ENCODE data around the gene IER2. TPM values are rescaled to one million over a fixed set of nuclear protein-coding genes. Genes with fewer than 3 reads are reported as not detected.
"Not testable (repeated sequence)": the region's sequence is repeated elsewhere in the genome, so short reads cannot be mapped to it uniquely, and the experiment has no call there.

IER2 gene
- polyA plus RNA-seq, 2 donors, result 52.1 to 101 TPM

DNA sequence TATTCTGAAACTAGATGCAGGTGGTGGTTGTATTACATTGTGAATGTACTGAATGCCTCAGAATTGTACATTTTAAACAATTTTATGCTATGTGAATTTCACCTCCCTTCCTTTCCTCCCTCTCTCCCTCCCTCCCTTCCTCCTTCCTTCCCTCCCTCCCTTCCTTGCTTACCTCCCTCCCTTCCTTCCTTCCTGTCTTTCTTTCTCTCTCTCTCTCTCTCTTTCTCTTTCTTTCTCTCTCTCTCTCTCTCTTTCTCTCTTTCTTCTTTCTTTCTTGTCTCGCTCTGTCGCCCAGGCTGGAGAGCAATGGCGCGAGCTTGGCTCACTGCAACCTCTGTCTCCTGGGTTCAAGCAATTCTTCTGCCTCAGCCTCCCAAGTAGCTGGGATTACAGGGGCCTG is 37.2 kb downstream of the IER2 start:
- Histone ChIP-seq H3K27me3 (ENCODE audit: control insufficient read depth in 1 of 2, insufficient read depth in 2 of 2, low read length in 2 of 2) (no peaks in the 10 kb centered on the region), H3K9me3 (ENCODE audit: control insufficient read depth in 2 of 2, insufficient read depth in 1 of 2, low read depth in 1 of 2, low read length in 1 of 2) (no peaks in the 10 kb centered on the region), H3K4me1 (ENCODE audit: control insufficient read depth in 2 of 2, insufficient read depth in 2 of 2, low read length in 1 of 2) (peaks cover 0 to 2% of the 10 kb centered on the region in 2 donors), H3K27ac (ENCODE audit: low read depth in 2 of 2, low read length in 1 of 2) (no peak overlapping the region), H3K36me3 (ENCODE audit: control insufficient read depth in 2 of 2, insufficient read depth in 2 of 2, low read length in 1 of 2) (no peaks in the 10 kb centered on the region), H3K4me3 (ENCODE audit: low read depth in 1 of 2, low read length in 2 of 2) (no peak overlapping the region)
- WGBS, 2 donors, result 92 to 94% methylated on average over 4 of the region's 4 CpGs

GRCh38 chr19:13189600-13189999 is 39.4 kb downstream of the IER2 start:
- Histone ChIP-seq H3K36me3 (ENCODE audit: control insufficient read depth in 2 of 2, insufficient read depth in 2 of 2, low read length in 1 of 2) (no peaks in the 10 kb centered on the region), H3K27me3 (ENCODE audit: control insufficient read depth in 1 of 2, insufficient read depth in 2 of 2, low read length in 2 of 2) (no peaks in the 10 kb centered on the region), H3K27ac (ENCODE audit: low read depth in 2 of 2, low read length in 1 of 2) (no peak overlapping the region), H3K4me1 (ENCODE audit: control insufficient read depth in 2 of 2, insufficient read depth in 2 of 2, low read length in 1 of 2) (peaks cover 0 to 2% of the 10 kb centered on the region in 2 donors), H3K9me3 (ENCODE audit: control insufficient read depth in 2 of 2, insufficient read depth in 1 of 2, low read depth in 1 of 2, low read length in 1 of 2) (no peaks in the 10 kb centered on the region), H3K4me3 (ENCODE audit: low read depth in 1 of 2, low read length in 2 of 2) (no peak overlapping the region)
- 74 to 85% methylated on average over 4 of the region's 4 CpGs for WGBS, 2 donors

- Histone ChIP-seq H3K36me3 (ENCODE audit: control insufficient read depth in 2 of 2, insufficient read depth in 2 of 2, low read length in 1 of 2) (no peaks in the 10 kb centered on the region), H3K4me1 (ENCODE audit: control insufficient read depth in 2 of 2, insufficient read depth in 2 of 2, low read length in 1 of 2) (peaks cover 0 to 2% of the 10 kb centered on the region in 2 donors), H3K4me3 (ENCODE audit: low read depth in 1 of 2, low read length in 2 of 2) (no peak overlapping the region), H3K27me3 (ENCODE audit: control insufficient read depth in 1 of 2, insufficient read depth in 2 of 2, low read length in 2 of 2) (no peaks in the 10 kb centered on the region), H3K9me3 (ENCODE audit: control insufficient read depth in 2 of 2, insufficient read depth in 1 of 2, low read depth in 1 of 2, low read length in 1 of 2) (no peaks in the 10 kb centered on the region), H3K27ac (ENCODE audit: low read depth in 2 of 2, low read length in 1 of 2) (no peak overlapping the region)
- WGBS, 2 donors, result 67 to 71% methylated on average over 19 of the region's 19 CpGs
Observed at GRCh38 chr19:13190781-13191540, 40.8 kb downstream of the IER2 start.

DNA sequence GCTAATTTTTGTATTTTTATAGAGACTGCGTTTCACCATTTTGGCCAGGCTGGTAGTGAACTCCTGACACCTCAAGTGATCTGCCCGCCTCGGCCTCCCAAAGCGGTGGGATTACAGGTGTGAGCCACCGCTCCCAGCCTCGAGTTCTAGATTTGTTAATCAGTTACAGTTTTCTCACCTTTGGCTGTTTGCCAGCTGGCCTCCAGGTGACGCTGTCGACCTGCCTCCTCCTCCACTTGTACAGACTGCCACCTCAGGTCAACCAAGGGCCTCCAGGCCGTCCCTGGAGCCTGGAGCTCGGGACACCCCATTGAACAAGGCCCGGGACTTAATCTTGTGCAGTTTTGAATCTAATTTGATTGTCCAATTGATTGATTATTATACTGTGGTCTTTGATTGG is 45.5 kb downstream of the IER2 start:
- 53 to 68% methylated on average over 11 of the region's 11 CpGs for WGBS, 2 donors
- Histone ChIP-seq H3K27me3 (ENCODE audit: control insufficient read depth in 1 of 2, insufficient read depth in 2 of 2, low read length in 2 of 2) (no peaks in the 10 kb centered on the region), H3K36me3 (ENCODE audit: control insufficient read depth in 2 of 2, insufficient read depth in 2 of 2, low read length in 1 of 2) (no peaks in the 10 kb centered on the region)

DNA sequence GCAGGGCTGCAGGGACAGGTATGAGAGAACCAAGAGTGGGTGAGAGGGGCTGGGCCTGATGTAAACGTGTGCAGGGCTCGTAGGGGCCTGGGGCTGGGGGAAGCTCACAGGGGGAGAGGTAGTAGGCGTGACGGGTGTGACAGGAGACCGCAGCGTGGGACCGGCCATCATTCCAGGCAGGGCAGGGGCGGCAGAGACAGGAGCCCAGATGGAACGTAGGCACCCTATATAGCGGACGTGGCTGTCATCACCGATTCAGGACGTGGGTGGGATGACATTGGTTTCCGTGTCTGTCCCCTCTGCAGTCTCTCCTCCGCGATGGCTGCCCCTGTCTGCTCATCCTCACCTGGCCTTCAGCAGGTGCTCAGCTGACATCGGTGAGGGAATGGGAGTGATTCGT is 48.4 kb downstream of the IER2 start:
- H3K4me3 ChIP-seq (ENCODE audit: low read depth in 1 of 2, low read length in 2 of 2), result no peak overlapping the region
- no peaks in the 10 kb centered on the region for H3K27me3 ChIP-seq (ENCODE audit: control insufficient read depth in 1 of 2, insufficient read depth in 2 of 2, low read length in 2 of 2)
- WGBS, 2 donors, result 87 to 89% methylated on average over 18 of the region's 18 CpGs
- no peaks in the 10 kb centered on the region for H3K9me3 ChIP-seq (ENCODE audit: control insufficient read depth in 2 of 2, insufficient read depth in 1 of 2, low read depth in 1 of 2, low read length in 1 of 2)
- no peaks in the 10 kb centered on the region for H3K36me3 ChIP-seq (ENCODE audit: control insufficient read depth in 2 of 2, insufficient read depth in 2 of 2, low read length in 1 of 2)
- no peaks in the 10 kb centered on the region for H3K4me1 ChIP-seq (ENCODE audit: control insufficient read depth in 2 of 2, insufficient read depth in 2 of 2, low read length in 1 of 2)
- no peak overlapping the region for H3K27ac ChIP-seq (ENCODE audit: low read depth in 2 of 2, low read length in 1 of 2)

More for the DNA sequence above, 45.5 kb downstream of the IER2 start:
- Histone ChIP-seq H3K27ac (ENCODE audit: low read depth in 2 of 2, low read length in 1 of 2) (no peak overlapping the region), H3K4me3 (ENCODE audit: low read depth in 1 of 2, low read length in 2 of 2) (no peak overlapping the region), H3K4me1 (ENCODE audit: control insufficient read depth in 2 of 2, insufficient read depth in 2 of 2, low read length in 1 of 2) (peaks cover 0 to 2% of the 10 kb centered on the region in 2 donors), H3K9me3 (ENCODE audit: control insufficient read depth in 2 of 2, insufficient read depth in 1 of 2, low read depth in 1 of 2, low read length in 1 of 2) (no peaks in the 10 kb centered on the region)

DNA sequence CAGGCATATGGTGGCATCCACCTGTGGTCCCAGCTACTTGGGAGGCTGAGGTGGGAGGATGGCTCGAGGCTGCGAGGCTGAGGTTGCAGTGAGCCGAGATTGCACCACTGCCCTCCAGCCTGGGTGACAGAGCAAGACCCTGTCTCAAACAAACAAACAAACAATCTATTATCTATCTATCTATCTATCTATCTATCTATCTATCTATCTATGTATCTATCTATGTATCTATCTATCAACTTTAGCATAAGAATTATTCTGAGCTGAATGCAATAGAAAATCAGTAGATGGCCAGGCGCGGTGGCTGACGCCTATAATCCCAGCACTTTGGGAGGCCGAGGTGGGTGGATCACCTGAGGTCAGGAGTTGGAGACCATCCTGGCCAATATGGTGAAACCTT is 51.9 kb downstream of the IER2 start:
- not testable (repeated sequence) for H3K36me3 ChIP-seq (ENCODE audit: control insufficient read depth in 2 of 2, insufficient read depth in 2 of 2, low read length in 1 of 2); H3K4me1 ChIP-seq (ENCODE audit: control insufficient read depth in 2 of 2, insufficient read depth in 2 of 2, low read length in 1 of 2); H3K27ac ChIP-seq (ENCODE audit: low read depth in 2 of 2, low read length in 1 of 2); H3K9me3 ChIP-seq (ENCODE audit: control insufficient read depth in 2 of 2, insufficient read depth in 1 of 2, low read depth in 1 of 2, low read length in 1 of 2); H3K4me3 ChIP-seq (ENCODE audit: low read depth in 1 of 2, low read length in 2 of 2); H3K27me3 ChIP-seq (ENCODE audit: control insufficient read depth in 1 of 2, insufficient read depth in 2 of 2, low read length in 2 of 2)
- 97% methylated on average over 7 of the region's 7 CpGs for WGBS, 2 donors

Other genes with a start within 250 kb of the IER2 start
- gene SYCE2, start 231.1 kb upstream of the IER2 start, polyA plus RNA-seq, result under 1 TPM; 0.20 to 0.59 TPM
- 10 to 100 TPM; 29.1 to 49.3 TPM for gene FARSA, start 216.7 kb upstream of the IER2 start, polyA plus RNA-seq
- gene CALR, start 211.8 kb upstream of the IER2 start, polyA plus RNA-seq, result 100 to 1,000 TPM; 173 to 361 TPM
- 10 to 100 TPM; 73.9 to 81.0 TPM for gene RAD23A, start 204.5 kb upstream of the IER2 start, polyA plus RNA-seq
- 10 to 100 TPM; 53.7 to 57.0 TPM for gene GADD45GIP1, start 193.2 kb upstream of the IER2 start, polyA plus RNA-seq
- not detected for gene DAND5, start 180.8 kb upstream of the IER2 start, polyA plus RNA-seq
- 10 to 100 TPM; 26.9 to 38.5 TPM for gene NFIX, start 154.9 kb upstream of the IER2 start, polyA plus RNA-seq
- 1 to 10 TPM; 1.5 to 1.9 TPM for gene LYL1, start 47.6 kb upstream of the IER2 start, polyA plus RNA-seq
- gene TRMT1, start 33.7 kb upstream of the IER2 start, polyA plus RNA-seq, result 10 to 100 TPM; 34.0 to 59.5 TPM
- gene NACC1, start 32.1 kb upstream of the IER2 start, polyA plus RNA-seq, result 10 to 100 TPM; 19.5 to 39.4 TPM
- 10 to 100 TPM; 75.1 to 76.0 TPM for gene STX10, start within 50 bp of the IER2 start, polyA plus RNA-seq